ENCODE data around the gene SPR.
A peak's percentile ranks its signal among the peaks of the same experiment; 100 is the strongest.
"Not testable (repeated sequence)": the region's sequence is repeated elsewhere in the genome, so short reads cannot be mapped to it uniquely, and the experiment has no call there.

The SPR gene

GRCh38 chr2:72889991-72890390, 2.8 kb downstream of the SPR start:
- no peak for DNase-seq

- DNase-seq: no peak
Observed at GRCh38 chr2:72891091-72891818, 4.0 kb downstream of the SPR start.

DNA sequence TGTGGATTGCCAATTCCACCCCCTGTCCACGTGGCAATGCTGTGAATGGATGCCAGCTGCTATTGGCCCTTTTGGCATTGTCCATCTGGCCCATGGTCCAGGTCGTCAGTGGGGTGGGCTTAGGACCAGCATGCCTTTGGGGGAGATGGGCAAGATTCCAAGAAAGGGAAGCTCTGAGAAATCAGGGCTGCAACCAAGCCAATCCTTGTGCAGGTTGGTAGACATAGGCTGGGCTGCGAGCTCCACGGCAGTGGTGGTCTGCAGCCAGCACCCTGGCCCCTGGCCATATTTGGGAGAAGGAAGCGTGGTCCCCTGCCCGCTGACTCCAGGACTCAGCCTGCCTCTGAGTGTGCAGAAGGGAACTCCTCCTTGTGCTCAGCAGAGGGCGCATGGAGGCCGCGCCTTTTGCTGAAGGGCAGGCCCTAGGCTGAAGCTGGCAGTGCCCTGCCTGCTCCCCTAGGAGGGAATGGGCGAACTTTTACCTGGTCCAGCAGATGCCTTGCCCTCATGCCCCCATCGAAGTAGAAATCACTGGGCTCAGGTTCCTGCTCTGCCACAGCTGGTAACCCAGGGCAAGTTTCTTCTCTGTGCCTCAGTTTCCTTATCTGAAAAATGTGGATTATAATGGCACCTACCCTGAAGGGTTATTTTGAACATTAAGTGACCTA, 5.4 kb downstream of the SPR start:
- peak; percentile 21 to 65 for DNase-seq

- DNase-seq: peak; percentile 33 to 70
Observed at GRCh38 chr2:72893594-72894319, 6.5 kb downstream of the SPR start.

DNA sequence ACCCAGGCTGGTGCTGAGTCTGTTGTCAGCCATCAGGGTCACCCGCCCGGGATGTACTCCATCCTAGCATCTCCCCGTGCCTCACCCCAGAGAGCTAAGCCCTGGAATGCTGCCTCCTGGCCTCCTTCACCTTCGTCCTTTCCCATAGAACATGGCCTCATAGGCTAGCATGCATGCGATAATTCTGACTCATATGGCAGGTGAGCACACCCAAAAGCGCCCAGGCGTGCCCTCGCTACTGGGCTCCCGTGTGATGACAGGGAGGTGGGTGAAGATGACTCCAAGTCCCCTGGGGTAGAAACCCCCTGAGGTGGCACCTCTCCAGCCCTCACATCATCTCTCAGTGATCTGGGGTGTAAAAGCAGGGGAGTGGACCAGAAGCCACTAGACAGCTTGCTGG, 7.3 kb downstream of the SPR start:
- DNase-seq: no peak

- DNase-seq: no peak
Observed at GRCh38 chr2:72895154-72895553, 7.9 kb downstream of the SPR start.

DNA sequence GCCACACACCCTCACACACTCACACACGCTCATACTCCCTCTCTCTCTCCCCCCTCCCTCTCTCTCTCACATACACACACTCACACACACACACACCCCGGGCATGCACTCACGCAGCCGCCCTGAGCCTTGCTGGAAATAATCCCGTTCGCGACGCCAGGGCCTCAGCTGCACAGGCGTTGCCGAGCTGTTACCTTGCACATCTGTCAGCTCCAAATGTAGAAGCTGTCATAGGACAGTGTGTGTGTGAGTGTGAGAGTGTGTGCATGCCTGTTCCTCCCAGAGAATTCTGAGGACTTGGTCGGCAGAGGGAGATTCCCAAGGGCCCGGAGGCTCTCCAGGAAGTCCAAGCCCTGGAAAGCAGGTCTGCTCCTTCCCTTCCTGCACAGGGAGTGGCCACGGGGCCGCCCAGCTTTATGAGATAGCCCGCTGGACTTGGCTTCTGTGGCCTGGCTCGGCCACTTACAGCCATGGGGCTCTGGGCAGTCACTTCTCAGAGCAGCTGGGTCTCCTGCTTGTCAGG, 8.6 kb downstream of the SPR start:
- DNase-seq: peak in 1 of 2 experiments; percentile 29

DNA sequence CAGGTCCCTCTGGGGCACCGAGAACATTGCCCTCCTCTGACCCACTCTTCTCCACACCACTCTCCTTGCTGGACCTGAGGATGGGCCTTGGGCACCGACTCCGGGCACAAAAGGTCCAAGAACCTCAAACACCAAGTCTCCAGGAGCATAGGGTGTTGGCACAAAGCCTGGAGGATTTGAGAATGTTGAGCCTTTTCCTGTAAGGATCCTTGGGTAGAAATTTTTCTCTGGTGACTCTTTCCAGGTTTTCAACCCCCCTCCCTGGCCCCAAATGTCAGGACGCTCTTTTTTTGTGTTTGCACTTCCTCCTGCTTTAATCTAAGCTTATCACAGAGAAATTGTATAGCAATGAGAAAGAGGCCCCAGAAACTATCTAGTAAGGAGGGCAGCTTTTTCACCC, 9.2 kb downstream of the SPR start:
- no peak for DNase-seq

- DNase-seq: no peak
Observed at GRCh38 chr2:72897785-72898584, 10.8 kb downstream of the SPR start.

GRCh38 chr2:72898585-72898906, 11.3 kb downstream of the SPR start:
- DNase-seq: no peak

- DNase-seq: no peak
Observed at GRCh38 chr2:72900191-72900825, 13.1 kb downstream of the SPR start.

- DNase-seq: no peak
Observed at GRCh38 chr2:72901426-72901825, 14.2 kb downstream of the SPR start.

- DNase-seq: not testable (repeated sequence)
Observed at GRCh38 chr2:72907369-72907768, 20.2 kb downstream of the SPR start.

DNA sequence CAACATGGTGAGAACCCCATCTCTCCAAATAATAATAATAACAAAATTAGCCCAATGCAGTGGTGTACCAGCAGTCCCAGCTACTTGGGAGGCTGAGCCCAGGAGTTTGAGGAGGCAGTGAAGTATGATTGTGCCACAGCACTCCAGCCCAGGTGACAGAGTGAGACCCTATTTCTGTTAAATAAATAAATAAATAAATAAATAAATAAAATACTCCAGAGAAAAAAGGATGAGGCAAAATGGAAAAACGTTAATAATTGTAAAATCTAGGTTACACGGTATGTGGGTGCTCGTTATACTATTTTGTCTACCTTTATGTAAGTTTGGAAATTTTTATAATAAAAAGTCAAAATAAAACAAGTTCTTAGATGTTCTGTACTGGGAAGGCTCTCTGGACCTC, 21.5 kb downstream of the SPR start:
- DNase-seq: no peak

DNA sequence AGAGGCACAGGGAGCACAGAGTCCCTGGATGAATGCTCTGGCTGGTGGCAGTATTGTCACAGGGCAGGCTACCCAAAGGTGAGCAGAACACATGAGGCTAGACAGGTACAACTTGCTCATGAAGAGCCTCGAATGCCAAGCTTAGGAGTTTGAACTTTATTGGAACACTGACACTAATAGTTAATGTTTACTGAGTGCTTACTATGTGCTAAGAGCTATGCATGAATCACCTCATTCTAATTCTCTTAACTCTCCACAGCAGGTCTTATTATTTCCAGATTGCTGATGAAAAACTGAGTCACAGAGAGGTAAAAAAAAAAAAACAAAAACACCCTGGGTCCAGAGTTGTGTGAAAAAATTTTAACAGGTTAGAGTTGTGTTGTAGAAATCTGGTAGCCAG, 24.0 kb downstream of the SPR start:
- no peak for DNase-seq

- DNase-seq: no peak
Observed at GRCh38 chr2:72913486-72914205, 26.4 kb downstream of the SPR start.

- no peak for DNase-seq
Observed at GRCh38 chr2:72914206-72914559, 27.0 kb downstream of the SPR start.

- DNase-seq: no peak
Observed at GRCh38 chr2:72914589-72915319, 27.5 kb downstream of the SPR start.

GRCh38 chr2:72915320-72915906, 28.2 kb downstream of the SPR start:
- no peak for DNase-seq

GRCh38 chr2:72915907-72916742, 28.9 kb downstream of the SPR start:
- no peak for DNase-seq

Data from SHP77 (cell line).